ENCODE data around the gene BMX.

The BMX gene

DNA sequence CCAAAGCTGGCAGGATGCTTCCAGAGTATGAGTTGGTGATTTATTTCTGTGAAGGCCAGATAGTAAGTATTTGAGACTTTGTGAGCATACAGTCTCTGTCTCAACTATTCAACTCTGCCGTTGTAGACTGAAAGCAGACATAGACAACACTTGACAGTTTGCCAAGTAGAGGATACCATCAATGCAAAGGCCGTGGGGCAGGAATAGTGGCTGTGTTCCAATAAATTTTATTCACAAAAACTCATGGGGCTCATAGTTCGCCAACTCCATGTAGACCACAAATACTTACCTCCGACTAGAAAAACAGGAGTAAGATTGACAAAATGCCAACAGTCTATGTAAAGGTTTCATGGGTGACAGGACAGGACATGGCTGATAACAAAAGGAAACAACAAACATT is 3.8 kb upstream of the BMX start:
- DNase-seq (ENCODE audit: extremely low read depth, insufficient read length): no peak
- Histone ChIP-seq H3K4me3 (replicated peaks; ENCODE audit: low read depth, low read length) (no peak overlapping the region), H3K27me3 (replicated peaks; ENCODE audit: control insufficient read depth, insufficient read depth, low read length) (no peaks in the 10 kb centered on the region; the same call in 1 of the 2 replicates), H3K36me3 (ENCODE audit: control insufficient read depth, insufficient read depth, low read length) (no peaks in the 10 kb centered on the region)
- TF ChIP-seq CTCF (IDR thresholded peaks at IDR 0.05; ENCODE audit: insufficient read depth, low read length, poor library complexity, severe bottlenecking): no peak

DNA sequence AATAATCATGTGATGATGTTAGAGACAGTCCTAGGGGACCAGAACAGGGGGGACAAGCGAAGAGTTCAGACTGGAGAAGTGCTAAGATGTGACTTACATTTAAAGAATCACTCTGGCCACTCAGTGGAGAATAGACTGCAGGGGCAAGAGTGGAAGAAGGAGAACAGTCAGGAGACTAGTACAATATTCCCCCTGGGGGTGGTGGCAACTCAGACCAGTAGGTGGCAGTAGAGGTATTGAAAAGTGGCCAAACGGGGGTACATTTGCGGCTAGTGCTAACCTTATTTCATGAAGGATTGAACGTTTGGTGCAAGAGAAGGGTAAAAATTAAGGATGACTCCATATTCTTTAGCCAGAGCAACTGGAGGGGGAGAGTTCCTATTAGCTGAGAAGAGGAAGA is 2.7 kb upstream of the BMX start:
- H3K4me3 ChIP-seq (replicated peaks; ENCODE audit: low read depth, low read length): no peak overlapping the region
- no peak for DNase-seq (ENCODE audit: extremely low read depth, insufficient read length)
- no peaks in the 10 kb centered on the region; the same call in 1 of the 2 replicates for H3K27me3 ChIP-seq (replicated peaks; ENCODE audit: control insufficient read depth, insufficient read depth, low read length)

GRCh38 chrX:15498741-15499140 is 1.9 kb upstream of the BMX start:
- Histone ChIP-seq H3K27me3 (replicated peaks; ENCODE audit: control insufficient read depth, insufficient read depth, low read length) (no peaks in the 10 kb centered on the region; the same call in 1 of the 2 replicates), H3K36me3 (ENCODE audit: control insufficient read depth, insufficient read depth, low read length) (no peaks in the 10 kb centered on the region), H3K4me3 (replicated peaks; ENCODE audit: low read depth, low read length) (no peak overlapping the region)
- TF ChIP-seq CTCF (IDR thresholded peaks at IDR 0.05; ENCODE audit: insufficient read depth, low read length, poor library complexity, severe bottlenecking): no peak
- DNase-seq (ENCODE audit: extremely low read depth, insufficient read length): no peak

More for the DNA sequence above, 2.7 kb upstream of the BMX start:
- H3K36me3 ChIP-seq (ENCODE audit: control insufficient read depth, insufficient read depth, low read length): no peaks in the 10 kb centered on the region
- TF ChIP-seq CTCF (IDR thresholded peaks at IDR 0.05; ENCODE audit: insufficient read depth, low read length, poor library complexity, severe bottlenecking): peak; percentile 81

- Histone ChIP-seq H3K36me3 (ENCODE audit: control insufficient read depth, insufficient read depth, low read length) (no peaks in the 10 kb centered on the region), H3K4me3 (replicated peaks; ENCODE audit: low read depth, low read length) (no peak overlapping the region), H3K27me3 (replicated peaks; ENCODE audit: control insufficient read depth, insufficient read depth, low read length) (no peaks in the 10 kb centered on the region; the same call in 1 of the 2 replicates)
- DNase-seq (ENCODE audit: extremely low read depth, insufficient read length): no peak
- no peak for TF ChIP-seq CTCF (IDR thresholded peaks at IDR 0.05; ENCODE audit: insufficient read depth, low read length, poor library complexity, severe bottlenecking)
Observed at GRCh38 chrX:15499976-15500375, 631 bp upstream of the BMX start.

- DNase-seq (ENCODE audit: extremely low read depth, insufficient read length): no peak
- TF ChIP-seq CTCF (IDR thresholded peaks at IDR 0.05; ENCODE audit: insufficient read depth, low read length, poor library complexity, severe bottlenecking): no peak
- no peak overlapping the region for H3K4me3 ChIP-seq (replicated peaks; ENCODE audit: low read depth, low read length)
- no peaks in the 10 kb centered on the region; the same call in 1 of the 2 replicates for H3K27me3 ChIP-seq (replicated peaks; ENCODE audit: control insufficient read depth, insufficient read depth, low read length)
- no peaks in the 10 kb centered on the region for H3K36me3 ChIP-seq (ENCODE audit: control insufficient read depth, insufficient read depth, low read length)
Observed at GRCh38 chrX:15501506-15501905, 899 bp downstream of the BMX start.

- Histone ChIP-seq H3K4me3 (replicated peaks; ENCODE audit: low read depth, low read length) (no peak overlapping the region), H3K27me3 (replicated peaks; ENCODE audit: control insufficient read depth, insufficient read depth, low read length) (no peaks in the 10 kb centered on the region; the same call in none of the 2 replicates), H3K36me3 (ENCODE audit: control insufficient read depth, insufficient read depth, low read length) (no peaks in the 10 kb centered on the region)
- no peak for DNase-seq (ENCODE audit: extremely low read depth, insufficient read length)
- TF ChIP-seq CTCF (IDR thresholded peaks at IDR 0.05; ENCODE audit: insufficient read depth, low read length, poor library complexity, severe bottlenecking): no peak
Observed at GRCh38 chrX:15504661-15505060, 4.1 kb downstream of the BMX start.

All from GM06990 (cell line).